HG03520 (cell line): ENCODE results near the gene CHMP1A.
"Not testable (repeated sequence)": the region's sequence is repeated elsewhere in the genome, so short reads cannot be mapped to it uniquely, and the experiment has no call there.

Experiments used
- ATAC-seq: cut with Tn5 transposase; IDR thresholded peaks from one replicate; pipeline ENCODE4 v1.9.1; 2021; ENCODE audit warnings: mild to moderate bottlenecking, moderate library complexity; ENCODE audit not compliant: unreplicated experiment

The CHMP1A gene

DNA sequence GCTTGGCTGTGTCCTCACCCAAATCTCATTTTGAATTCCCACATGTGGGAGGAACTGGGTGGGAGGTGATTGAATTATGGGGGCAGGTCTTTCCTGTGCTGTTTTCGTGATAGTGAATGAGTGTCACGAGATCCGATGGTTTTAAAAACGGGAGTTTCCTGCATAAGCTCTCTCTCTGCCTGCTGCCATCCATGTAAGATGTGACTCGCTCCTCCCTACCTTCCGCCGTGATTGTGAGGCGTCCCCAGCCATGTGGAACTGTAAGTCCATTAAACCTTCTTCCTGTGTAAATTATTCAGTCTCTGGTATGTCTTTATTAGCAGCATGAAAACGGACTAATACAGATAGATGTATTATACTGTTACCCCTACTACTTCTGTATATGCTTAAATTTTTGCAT is 3.7 kb upstream of the CHMP1A start:
- ATAC-seq, result no peak

DNA sequence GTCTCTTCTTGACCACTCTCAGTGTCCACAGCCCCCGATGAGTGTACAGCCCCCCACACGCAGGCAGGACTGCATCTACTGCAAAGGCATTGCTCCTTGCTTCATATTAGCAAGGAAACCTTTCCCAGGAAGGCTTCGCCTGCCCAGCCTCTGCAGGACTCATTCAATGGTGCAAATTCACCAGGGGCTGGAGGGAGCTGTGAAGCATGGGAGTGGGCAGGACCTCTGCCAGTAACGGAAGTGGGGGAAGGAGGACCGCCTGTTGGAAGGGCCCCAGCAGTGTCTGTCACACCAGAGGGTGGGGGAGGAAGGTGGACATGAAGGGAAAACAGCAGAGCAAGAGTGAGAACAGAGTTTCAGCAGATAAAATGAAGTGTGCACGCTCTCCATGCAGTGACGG is 2.6 kb upstream of the CHMP1A start:
- no peak for ATAC-seq

DNA sequence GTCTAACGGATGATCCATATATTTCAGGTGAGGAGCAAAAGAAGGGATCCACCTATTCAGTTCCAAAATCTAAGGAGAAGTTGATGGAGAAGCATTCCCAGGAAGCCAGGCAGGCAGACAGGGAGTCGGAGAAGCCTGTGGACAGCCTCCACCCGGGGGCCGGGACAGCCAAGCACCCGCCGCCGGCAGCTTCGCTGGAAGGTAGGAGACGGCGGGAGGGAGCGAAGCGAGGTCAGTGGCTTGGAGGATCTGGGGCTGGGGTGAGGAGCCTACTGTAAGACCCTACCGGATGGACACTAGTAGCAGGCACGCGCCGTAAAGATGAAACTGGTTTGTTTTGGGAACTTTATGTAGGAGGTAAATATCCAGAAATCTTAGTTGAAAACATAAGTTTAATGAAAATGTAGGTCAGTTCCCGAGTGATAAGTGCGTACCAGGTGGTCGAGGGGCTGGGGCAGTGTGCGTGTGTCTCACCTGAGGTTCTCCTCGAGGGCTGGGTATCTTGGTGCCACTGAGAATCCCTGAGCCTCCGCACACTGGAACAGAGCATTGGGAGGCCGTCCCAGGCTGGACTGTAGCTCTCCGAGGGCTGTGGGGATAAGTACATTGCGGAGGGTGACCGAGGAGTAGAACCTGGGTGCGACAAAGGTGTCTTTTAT is 842 bp upstream of the CHMP1A start:
- ATAC-seq, result no peak

DNA sequence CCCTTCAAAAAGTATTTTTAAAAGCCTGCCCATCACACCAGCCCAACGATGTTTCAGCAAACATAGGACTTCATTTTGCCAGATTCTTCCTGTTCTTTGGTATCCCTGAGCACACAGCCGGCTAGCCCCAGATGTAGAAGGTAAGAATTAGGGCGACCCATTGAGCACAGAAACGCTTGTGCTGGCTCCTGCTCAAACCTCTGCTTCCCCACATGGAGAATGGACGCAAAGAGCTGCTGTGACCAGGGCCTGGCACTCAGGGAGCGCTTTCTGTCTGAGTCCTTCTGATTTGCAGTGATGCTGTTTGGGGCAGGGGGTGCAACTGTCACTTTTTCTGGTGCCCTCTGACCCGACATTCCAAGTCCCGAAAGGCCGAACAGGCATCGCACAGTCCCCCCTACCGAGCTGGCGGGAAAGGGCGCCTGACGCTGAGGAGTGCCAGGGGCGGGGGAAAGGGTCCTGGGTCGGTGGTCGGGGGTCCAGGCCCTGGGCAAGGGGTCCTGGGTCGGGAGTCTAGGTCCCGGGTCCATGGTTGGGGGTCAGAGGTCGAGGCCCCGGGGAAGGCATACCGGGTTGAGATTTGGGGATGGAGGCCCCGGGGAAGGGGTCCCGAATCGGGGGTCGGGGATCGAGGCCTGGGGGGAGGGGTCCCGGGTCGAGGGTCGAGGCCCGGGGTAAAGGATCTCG is 930 bp downstream of the CHMP1A start:
- no peak for ATAC-seq

DNA sequence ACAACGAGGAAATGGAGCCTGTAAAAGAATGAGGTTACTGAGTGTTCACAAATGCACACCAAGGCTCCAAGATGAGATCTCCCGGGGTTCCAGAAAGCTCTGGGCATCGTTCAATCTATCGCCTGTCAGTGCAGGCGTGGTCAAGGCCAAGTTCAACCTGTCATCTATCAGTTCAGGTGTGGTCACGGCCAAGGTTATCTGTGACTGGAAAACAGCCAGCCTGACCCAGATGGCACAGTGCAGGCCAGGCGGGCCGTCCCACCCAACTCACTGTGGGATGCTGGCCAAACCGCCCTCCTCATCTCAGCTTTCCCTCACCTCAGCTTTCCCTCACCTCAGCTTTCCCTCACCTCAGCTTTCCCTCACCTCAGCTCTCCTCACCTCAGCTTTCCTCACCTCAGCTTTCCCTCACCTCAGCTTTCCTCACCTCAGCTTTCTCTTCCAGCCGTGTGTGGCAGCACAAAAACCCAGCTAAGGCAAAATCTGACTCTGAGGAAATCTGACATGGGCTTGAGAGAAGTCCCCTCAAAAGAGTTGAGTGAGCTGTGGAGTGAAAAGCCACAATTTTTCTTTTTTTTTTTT is 2.4 kb downstream of the CHMP1A start:
- no peak for ATAC-seq

DNA sequence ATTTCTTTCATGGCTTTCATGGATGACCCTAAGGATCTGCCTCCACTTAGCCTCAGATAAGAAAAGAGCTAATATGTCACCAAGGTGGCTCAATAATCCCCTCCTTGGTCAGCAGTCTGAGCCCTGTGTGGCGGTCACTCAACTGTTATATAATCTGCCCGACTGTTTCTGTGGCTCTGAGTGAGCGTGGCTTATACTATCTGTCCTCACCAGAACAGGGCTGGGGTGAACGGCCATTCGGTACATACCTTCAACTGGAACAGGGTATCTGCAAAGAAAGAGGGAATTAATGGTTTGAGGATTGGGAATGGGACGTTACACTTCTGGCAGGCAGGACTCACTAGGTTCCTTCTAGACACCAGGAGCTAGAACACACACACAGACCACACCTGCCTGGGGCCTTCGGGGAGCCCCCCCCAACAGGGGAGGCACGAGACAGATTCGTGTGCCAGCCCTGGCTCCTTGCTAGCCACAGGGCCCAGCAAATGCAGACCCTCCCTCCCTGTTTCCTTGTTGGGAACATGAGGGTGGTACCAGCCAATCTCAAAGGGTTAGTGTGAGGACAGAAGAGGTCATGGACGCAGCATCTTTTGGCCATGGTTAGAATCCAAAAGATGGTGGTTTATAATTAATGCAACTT is 3.7 kb downstream of the CHMP1A start:
- no peak for ATAC-seq

DNA sequence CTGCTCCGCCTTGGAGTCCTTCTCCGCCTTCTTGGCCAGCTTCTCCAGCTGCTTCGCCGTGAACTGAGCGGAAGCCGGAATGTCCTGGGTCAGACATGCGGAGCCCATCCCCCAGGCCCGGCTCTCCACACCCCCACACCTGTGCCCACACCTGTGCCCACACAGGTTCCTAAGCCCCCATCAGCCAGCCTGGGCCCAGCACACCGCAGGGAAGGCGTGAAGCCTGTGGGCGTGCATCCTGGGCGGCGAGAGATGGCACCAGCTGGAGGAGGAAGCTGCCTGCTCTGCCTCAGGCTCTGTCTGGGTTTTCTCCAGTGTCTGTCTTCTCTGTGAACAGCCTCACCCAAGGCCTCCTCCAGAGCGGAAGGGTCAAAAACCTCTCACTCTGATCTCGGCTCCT is 5.9 kb downstream of the CHMP1A start:
- ATAC-seq, result no peak

DNA sequence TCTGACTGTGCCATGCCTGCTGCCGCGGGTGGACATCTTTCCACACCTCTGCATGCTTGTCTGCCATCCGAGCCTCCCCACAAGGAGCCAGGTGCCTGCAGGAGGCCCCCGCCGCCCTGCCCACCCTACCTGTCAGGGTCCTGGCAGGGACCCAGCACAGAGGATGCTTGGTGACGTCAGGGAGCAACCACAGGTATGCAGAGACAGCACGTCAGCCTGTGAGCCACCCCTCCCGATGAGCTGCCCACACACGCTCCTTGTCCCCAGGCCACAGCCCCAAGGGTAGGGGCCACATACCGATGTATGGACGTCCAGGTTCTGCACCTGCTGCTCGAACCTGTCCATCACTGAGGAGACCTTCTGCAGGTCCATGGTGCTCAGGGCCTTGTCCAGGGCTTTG is 10.6 kb downstream of the CHMP1A start:
- ATAC-seq, result no peak

DNA sequence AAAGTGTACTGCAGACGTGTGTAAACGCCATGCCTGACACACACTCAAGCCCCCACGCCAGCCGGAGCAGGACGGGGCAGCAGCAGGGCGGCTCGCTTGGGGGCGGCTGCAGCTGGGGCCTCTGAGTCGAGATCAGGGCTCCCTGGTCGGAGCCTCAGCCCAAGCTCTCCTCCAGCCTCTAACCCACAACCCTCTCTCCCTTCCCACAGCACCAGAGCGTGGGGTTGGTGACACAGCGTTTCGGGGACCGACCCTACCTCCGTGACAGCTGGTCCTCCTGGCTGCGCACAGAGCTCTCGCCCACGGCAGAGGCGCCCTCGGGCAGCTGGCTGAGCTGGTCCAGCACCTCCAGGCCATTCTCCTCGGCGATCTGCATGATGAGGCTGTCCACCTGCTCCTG is 11.2 kb downstream of the CHMP1A start:
- ATAC-seq, result no peak

DNA sequence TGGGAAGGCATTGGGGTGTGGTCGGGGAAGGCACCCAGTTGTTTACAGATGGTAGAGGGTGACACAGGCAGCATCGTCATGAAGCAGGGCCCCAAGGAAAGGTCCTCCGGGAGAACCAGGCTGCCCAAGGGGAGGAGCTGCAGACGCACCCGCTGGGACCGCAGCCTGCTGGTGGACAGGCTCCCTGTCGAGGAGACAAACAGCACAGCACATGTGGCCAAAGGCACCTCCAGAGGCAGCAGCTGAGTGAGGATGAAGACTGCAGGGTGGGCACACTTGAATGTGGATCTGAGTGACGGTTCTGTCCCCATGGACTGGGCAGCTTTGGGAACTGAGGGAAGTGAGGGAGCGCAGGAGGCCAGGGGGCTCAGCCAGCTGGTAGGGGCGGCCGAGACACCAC is 12.4 kb downstream of the CHMP1A start:
- no peak for ATAC-seq

DNA sequence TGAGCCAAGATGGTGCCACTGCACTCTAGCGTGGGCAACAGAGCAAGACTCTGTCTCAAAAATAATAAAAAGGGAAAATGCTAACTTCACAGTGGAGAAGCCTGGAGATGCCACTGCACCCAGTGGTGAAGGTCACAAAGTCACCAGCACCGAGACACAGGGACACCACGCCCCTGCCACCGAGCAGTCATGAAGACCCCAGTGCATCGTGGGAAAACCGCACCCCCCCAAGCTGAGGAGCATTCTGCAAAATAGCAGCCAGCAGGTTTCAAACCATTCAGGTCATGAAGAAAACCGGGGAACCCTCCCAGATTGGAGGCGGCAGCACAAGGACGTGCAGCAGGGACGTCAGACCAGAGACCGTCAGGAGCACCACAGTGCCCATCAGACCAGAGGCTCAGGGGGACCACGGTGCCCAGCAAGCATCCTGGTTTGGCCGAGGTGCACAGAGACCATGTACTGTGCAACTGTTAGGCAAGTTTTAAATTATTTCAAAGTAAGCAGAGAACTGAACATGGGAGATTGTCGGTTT is 13.7 kb downstream of the CHMP1A start:
- no peak for ATAC-seq

DNA sequence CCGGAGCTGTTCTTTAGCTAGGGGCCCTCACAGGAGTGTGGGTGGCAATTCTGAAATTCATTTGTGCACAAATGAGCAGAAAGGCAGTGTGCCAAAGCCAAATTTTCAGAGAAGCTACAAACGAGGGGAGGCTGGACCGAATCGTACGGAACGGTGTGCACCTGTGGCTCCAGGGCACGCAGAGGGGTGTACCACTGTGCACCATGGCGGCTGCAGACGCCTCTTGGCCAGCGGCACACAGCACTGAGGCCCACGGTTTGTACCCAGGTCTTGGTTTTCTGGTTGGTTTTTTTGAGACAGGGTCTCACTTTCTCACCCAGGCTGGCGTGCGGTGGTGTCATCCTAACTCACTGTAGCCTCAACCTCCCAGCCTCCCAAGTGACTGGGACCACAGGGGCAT is 14.9 kb downstream of the CHMP1A start:
- ATAC-seq, result no peak

DNA sequence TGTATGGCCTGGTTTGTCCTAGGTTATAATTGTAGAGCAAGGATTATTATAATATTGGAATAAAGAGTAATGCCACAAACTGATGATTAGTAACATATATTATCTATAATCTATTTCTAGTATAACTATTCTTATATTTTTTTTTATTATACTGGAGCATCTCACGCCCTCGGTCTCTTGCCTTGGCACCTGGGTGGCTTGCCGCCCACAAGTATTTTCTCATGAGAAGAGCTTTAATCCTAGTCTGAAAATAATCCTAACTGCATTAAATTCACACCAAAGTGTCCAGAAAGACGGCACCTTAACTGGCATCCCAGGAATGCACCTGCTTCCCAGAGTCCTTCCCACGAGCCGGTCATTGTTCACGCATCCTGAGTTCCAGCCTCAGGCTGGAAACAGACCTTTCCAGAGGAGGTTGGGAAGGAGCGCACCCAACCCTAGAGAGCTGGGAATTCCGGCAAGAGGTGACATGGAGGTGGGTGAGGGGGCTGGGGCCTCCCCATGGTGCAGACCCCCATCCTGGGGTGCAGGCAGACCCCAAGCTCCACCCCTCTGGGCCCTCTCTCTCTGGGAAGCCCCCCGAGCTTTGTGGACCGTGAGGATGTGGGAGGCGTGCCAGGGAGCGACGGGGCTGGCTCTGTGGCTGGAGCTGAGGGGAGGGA is 15.9 kb downstream of the CHMP1A start:
- ATAC-seq, result no peak

DNA sequence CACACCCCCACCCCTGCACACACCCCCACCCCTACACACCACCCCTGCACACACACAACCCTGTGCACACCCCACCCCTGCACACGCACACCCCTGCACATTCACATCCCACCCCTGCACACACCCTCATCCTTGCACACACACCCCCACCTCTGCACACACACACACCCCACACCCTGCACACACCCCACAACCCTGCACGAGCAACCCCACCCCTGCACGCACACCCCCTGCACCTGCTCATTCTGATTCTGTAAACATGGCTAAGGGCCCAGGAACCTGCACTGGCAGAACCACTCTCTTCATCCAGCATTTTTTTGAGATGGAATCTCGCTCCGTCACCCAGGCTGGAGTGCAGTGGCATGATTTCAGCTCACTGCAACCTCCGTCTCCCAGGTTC is 18.1 kb downstream of the CHMP1A start:
- no peak for ATAC-seq

DNA sequence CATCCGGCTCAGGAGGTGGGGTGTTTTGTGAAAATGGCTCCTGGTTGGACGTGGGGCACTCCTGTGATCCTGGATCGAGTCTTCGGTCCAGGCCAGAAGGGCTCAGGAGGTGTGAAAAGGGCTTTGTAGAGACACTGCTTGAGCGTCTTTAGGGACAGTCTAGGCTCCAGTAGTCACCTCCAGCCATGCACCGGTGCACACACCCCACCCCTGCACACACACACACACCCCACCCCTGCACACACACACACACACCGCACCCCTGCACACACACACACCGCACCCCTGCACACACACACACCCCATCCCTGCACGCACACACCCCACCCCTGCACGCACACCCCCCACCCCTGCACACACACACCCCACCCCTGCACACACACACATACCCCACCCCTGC is 19.1 kb downstream of the CHMP1A start:
- ATAC-seq, result no peak

DNA sequence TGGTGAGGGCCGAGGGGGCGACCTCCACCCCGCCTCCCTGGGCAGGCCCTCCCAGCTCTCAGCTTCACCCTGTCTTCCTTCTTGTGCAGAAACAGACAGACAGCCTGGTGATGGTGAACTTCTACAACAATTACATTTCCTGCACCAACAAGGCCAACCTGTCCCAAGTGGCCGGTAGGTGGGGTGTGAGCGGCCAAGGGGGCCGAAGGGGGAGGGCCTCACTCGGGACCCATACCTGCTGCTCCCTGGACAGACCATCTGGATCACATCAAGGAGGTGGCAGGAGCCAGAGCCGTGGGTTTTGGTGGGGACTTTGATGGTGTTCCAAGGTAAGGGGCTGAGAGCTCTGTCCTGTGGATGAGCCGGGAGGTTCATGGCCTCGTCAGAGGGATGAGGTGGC is 20.1 kb downstream of the CHMP1A start:
- ATAC-seq, result no peak

DNA sequence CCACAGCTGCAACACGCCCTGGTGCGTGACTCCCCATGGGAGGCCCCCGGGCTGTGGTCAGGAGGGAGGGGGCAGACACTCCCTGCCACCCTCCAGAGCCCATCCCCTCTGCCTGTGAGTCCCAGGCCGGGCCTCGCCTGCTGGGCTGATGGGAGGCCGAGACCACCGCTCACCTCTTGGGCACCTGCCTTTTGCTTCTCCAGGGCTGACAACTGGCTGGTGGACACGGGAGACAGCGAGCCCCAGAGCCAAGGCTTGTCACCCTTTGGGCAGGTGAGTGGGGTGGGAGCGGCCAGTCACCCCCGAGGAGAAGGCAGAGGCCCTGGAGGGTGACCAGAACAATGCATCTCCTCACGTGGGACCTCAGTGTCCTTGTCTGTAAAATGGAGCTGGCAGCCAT is 20.8 kb downstream of the CHMP1A start:
- ATAC-seq, result no peak

DNA sequence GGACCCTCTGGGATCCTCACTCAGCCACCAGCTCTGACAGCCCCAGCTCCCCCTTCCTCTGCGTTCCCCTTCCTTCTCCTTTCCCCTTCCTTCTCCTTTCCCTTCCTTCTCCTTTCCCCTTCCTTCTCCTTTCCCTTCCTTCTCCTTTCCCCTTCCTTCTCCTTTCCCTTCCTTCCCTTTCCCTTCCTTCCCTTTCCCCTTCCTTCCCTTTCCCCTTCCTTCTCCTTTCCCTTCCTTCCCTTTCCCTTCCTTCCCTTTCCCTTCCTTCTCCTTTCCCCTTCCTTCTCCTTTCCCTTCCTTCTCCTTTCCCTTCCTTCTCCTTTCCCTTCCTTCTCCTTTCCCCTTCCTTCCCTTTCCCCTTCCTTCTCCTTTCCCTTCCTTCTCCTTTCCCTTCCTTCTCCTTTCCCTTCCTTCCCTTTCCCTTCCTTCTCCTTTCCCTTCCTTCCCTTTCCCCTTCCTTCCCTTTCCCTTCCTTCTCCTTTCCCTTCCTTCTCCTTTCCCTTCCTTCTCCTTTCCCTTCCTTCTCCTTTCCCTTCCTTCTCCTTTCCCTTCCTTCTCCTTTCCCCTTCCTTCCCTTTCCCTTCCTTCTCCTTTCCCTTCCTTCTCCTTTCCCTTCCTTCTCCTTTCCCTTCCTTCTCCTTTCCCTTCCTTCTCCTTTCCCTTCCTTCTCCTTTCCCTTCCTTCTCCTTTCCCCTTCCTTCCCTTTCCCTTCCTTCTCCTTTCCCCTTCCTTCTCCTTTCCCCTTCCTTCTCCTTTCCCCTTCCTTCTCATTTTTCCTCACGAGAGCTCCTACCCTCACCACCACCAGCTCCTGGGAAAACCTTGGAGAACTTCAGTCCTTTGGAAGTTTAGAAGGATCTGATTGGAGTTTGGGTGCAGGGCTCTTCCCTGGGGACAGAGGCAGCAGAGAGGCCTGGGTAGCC is 22.8 kb downstream of the CHMP1A start:
- ATAC-seq, result not testable (repeated sequence)

DNA sequence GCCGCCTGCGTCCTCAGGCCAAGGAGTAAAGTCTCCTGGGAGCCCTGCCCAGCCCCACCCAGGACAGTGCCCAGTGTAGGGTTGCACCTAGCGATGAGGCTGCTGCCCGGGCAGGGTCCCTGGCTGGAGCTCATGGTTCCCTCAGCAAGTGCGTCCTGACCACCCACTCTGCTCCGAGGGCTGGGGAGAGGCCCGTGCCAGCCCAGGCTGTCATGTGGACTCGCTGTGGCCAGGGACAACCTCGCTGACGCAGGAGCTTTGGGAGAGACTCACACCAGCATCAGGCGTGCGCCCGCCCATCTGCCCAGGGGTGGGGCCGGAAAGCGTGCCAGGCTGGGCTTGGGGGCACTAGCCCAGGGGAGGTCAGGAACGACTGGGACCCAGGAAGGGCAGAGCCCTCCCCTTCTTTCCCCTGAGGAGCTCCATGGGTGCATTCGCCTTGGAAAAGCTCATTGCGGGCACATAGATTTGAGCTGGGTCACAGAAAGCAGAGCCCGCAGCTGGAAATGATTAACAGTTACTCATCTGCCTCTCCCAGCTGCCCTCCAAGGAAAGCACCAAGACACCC is 24.4 kb downstream of the CHMP1A start:
- ATAC-seq, result no peak
